ENCODE results near the gene RPS6KA2.

Gene RPS6KA2
- 53.7 to 179 (median 86.8) reads per million in 17 experiments for total RNA-seq

DNA sequence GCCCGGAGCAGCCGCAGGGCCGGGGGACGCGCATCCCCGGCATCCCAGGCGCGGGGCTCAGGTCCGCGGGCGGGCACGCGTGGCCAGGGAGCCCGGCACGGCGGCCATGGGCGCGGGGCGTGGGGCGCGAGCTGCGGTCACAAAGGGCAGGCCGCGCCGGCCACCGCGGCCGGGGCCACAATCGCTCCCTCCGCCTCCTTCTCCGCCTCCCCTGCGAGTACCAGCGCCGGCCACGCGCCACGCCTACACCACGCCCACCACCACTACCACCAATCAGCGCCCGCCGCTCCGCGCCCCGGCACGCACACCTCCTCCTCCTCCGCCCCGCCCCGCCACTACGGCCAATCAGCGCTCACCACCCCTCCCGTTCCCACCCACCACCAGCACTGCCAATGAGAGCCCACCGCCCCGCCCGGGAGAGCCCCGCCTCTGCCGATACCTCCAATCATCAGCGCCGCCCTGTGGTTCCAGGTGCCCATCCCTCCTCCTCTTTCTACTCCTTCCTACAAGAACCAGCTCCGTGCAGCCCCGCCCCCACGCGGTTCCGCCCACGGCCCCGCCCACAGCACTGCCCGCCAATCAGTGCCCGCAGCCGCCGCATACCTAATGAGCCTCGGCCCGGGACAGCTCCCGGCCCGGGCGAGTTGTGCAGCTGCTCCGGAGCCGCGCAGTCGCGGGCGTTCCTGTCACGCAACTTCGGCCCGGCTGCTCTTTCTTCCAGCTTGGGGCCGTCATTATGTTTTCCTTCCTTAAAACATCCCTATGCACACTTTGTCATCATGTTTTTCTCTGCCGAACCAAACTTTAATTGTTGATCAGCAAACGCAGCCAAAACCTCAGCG is at the start of gene RPS6KA2:
TSS of gene RPS6KA2 (minus strand) at position 219 of the 842 bp plus-strand sequence. CDS start 232 bp downstream, outside the sequence.
- peak; percentile 99 for DNase-seq

DNA sequence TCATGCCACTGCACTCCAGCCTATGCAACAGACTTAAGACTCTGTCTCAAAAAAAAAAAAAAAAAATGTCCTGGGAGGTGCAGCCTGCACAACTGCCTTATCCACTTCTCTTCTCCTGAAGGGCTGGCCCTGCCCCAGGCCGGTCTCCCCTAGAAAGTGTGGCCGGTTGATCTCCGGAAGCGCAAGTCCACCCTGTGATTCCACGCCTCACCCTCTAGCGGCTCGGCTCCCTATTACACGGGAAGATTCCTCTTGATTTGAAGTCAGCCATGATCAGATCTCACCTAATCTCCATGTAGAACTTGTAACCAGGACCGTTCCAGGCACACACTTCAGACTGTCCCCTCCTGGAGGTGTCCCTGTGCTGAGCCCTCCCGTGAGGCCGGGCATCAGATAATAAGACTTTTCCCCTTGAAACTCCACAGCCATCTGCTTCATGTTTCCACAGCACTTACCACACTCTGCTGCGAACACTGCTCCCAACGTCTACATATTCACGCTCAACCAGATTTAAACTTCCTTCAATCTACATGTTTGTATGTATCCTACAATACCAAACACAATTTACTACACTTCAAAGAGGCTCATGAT is 49.3 kb upstream of the RPS6KA2 start:
- no peak for DNase-seq

DNA sequence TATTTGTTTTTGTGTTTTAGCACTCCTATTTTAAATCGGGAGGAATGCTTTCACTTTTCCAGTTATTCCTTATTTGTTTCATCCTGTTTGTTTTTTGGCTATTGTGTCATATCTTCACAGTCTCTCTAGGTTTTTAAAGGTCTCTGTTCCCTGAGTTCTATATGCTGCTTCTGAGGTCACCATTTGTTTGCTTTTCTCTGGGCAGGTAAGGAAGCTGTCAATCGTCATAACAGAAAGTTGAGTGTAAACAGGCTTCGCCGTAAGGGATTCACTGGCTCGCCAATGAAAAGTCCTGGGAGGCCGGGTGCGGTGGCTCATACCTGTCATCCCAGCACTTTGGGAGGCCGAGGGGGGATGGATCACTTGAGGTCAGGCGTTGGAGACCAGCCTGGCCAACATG is 48.7 kb upstream of the RPS6KA2 start:
- no peak for DNase-seq

DNA sequence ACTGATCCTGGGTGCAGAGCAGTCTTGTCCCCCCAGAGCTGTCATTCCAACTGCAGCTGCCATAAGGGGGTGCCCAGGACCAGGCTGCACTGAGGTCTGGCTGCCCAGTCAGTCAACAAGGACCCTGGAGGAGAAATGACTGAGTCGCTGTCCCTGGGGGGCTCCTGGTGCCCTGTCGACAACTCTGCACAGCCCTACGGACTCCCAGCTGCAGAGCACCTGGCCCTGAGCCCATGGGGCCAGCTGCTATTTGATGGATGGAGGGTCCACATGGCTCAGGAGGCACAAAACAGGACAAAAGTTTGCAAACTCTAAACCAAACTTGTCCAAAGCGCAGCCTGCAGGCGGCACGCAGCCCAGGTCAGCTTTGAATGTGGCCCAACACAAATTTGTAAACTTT is 46.3 kb upstream of the RPS6KA2 start:
- DNase-seq = no peak

DNA sequence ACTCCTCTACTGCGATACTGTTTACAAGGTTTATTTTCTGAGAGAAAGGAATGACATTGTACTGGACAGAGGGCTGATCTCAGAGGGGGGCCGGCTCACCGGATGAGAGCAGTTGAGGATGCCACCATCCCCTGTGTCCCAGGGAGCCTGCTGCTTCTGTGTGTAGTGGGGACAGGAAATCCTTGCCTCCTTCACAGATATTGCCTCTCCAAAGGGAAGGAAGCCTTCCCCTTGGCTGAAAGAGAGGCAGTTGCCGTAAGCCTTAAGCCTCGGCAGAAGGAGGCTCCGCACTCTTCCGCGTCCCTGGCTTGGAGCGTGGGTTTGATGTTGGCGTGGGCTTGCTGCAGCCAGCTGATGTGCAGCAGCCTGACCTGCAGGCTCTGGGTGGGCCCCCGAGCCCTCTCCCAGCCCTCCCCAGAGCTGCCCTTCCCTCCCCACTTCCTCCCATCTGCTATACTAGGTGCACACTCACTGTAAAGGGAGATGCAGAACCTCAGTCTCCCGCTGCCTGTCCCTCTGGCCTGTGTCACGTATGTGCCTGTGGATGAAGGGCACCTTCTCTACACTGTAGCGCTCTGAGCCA is 45.7 kb upstream of the RPS6KA2 start:
- peak in 3 of 4 experiments; percentile 23 to 46 (median 31) for DNase-seq

DNA sequence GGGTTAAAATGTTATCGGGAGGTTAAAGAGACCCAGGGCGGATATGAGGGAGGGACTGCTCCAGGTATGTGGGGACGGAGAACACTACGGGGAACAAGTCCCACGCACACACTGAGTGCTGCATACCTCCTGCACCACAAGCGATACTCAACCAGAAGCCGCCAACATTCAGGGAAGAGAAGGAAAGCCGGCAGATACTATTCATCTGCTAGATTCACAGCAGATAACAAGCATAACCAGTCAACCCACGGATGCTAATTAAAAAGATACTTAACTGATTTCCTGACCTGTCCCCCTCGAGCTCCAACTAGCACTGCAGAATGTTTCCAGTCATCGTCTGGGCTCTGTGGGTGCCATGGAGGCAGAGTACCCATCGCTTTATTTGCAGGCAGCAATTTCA is 45.1 kb upstream of the RPS6KA2 start:
- DNase-seq = no peak

DNA sequence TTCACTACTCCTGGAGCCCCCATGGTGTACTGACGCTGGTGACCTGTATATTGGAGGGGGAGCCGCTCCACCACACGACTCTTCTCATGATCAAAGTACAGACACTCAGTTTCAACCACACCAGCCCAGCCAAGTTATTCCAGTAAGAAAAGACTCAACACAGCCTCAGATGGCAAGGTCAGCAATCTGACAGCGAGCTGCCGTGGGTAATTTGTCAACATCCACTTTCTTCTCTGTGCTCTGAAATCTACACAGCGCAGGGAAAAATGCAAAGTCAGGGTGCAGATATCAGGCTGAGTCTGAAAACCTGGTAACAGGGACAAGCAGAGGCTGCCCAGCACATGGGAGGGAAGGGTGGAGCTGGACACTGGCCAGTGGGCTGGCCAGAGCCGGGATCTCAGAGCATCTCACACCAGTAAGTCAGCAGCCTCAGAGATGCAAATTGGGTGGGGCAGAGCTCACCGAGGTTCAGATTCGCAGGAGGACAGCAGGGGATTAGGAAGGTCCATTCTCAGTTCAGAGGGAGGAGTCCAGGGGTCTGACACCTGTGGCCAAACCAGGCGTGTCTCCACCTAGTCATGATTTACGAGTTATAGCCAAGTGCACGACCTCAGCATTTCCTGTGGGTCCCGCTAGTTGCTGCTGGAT is 44.5 kb upstream of the RPS6KA2 start:
- peak in 1 of 4 experiments; percentile 23 for DNase-seq

DNA sequence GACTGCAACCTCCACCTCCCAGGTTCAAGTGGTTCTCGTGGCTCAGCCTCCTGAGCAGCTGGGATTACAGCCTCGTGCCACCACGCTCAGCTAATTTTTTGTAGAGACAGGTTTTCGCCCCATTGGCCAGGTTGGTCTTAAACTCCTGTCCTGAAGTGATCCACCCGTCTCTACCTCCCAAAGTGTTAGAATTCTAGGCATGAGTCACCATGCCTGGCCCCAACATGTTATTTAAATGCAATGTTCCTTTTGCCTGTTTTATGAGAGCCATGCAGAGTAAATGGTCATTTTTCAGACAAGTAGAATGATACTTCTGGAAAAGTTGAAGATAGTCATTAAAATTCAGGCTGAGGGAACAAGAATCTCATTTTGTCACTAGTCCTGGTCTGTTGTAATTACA is 43.8 kb upstream of the RPS6KA2 start:
- no peak for DNase-seq

DNA sequence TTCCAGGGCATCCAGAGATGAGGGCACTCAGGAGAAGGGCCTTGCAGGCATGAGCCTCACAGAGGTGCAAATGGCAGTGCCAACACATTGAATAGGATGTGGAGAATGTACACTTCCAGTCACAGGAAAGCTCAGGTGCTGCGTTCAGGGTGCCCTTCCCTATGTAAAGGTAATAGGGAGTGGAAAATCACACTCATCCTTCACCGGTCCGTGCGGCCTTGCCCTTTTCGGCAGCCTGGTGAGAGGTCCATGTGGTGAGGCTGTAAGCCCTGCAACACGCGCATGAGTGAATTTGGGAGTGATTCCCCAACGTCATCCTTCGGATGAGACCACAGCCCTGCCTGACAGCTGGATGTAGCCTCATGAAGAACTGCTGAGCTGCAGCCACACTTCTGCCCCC is 43.0 kb upstream of the RPS6KA2 start:
- DNase-seq = no peak

DNA sequence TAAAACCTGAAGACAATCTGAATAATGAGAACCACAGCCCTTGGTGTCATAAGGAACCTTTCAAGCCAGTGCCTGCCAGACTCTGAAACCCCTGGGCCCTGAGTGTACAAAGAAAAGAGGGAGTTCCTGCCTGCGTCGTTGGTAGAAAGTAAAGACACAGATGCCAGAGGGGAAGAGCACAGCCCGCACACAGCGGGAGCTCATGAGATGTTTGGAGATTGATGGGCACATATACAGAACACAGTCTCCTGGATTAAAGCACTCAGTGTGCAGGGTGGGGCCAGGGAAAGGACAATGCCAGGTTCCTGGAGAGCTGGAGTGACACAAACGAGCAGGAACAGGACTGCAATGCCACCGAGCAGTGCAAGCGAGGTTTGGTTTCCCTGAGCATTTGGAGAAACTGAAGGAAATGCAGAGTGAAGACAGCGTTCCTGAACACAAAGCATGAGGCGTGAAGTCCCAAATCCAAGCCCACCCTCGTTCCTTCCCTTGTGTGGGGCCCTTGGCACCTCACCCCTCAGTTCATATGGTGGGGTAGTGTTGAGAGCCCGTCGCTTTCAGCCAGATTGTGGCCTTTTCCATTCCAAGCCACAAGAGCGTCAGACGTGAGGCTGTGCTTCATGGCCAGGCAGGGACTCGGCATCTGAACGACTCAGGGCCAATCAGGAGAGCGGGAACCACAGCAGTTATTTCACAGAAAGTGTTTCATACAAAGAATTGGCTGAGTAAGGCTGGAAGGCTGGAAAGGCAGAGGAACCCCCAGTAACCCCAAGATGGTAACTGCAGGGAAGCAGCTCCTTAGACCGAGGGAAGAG is 41.0 kb upstream of the RPS6KA2 start:
- DNase-seq = no peak

DNA sequence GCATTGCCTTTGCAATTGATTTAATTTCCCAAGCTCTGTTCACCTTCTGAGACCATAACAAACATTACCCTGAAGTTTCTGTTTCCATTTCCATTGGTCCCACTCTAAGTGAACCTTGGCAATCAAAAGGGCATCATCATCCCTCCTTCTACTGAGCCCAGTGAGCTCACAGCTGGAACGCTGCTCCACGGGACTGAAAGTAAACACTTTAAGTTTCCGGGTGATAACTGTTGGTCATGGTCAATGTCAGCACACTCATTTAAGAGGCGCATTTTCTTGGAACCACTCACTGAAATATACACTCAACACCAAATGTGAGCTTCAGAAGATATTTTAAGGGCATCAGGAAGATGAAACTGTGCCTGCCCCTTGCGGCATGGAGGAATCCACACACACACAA is 37.1 kb upstream of the RPS6KA2 start:
- DNase-seq = no peak

DNA sequence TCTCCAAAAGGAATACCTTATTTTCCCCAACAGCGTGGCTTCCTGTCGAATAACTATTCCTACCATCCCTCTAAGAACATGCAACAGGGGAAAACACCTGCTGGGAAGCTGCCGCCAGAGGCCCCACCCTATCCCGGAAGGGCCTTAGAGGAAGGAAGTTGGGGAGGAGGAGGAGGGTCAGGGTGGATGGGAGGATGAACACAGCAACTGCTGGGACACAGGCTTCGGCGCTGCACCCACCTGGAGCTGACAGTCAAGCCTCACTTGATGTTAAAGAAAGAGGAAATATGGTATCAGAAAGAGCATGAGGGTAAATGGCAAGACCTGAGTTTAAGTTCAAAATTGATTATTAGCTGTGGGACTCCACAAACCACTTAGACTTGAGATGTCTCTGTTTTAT is 36.5 kb upstream of the RPS6KA2 start:
- DNase-seq = no peak

DNA sequence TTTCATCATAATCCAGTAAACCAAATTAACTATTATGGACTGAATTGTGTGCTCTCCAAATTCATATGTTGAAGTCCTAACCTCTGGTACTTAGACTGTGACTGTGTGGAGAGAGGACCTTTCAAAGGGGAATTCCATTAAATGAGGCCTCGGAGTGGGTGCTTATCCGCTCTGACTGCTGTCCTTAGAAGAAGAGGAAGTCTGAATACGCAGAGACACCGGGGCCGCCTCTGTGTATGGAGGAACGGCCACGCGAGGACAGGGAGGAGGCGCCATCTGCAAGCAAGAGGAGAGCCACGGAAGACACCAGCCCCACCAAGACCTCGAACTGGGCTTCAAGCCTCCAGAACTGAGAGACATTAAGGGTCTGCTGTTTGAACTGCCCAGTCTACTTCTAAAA is 35.6 kb upstream of the RPS6KA2 start:
- peak; percentile 53 to 75 (median 68) for DNase-seq

DNA sequence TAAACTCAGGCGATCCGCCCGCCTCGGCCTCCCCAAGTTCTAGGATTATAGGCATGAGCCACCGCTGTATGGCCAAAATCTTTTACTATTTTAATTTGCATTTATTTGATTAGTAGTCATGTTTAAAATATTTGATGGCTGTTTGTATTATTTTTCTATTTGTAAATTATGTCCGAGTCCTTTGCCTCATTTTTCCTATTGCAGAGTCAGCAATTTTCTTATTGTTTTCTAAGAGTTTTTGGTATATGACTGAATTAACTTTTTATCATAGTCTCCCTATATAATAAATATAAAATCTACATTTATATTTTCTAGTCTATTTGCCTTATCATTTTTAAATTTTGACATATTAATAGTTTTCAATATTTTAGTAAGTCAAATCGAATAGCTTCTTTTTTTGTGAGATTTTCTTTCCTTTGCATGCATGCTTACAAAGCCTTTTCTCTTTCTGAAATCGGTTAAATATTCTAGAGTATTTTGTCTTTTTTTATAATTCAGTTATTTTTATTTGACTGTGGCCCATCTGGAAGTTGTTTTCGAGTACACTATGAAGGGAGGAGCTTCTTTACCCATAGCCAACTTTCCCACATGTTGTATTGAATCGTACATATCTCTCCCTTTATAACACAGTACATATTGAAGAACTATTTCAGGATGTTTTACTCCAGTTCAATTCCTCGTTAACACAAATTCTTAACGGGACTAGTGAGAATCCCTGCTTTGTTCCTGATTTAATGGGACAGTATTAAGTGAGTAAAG is 34.5 kb upstream of the RPS6KA2 start:
- no peak for DNase-seq

DNA sequence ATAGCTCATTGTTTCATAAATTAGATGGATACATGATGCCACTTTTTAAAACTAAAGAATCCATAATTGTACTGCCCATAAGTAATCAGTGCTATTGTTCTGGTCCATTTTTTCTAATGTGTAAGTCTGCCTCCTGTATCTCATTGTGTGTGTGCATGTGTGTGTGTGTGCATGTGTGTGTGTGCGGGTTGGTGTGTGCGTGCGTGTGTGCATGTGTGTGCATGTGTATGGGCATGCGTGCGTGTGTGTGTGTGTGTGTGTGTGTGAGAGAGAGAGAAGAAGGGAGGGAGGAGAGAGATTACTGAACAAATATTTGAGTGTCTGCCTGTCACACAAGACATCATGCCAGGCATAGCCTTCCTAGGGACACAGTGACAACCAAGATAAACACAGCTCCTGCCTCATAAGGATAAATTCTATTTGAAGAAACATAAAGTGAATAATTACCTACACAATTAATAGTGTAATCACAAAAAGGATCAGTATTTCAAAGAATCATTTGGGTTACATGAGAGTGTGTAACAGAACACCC is 33.2 kb upstream of the RPS6KA2 start:
- no peak for DNase-seq

DNA sequence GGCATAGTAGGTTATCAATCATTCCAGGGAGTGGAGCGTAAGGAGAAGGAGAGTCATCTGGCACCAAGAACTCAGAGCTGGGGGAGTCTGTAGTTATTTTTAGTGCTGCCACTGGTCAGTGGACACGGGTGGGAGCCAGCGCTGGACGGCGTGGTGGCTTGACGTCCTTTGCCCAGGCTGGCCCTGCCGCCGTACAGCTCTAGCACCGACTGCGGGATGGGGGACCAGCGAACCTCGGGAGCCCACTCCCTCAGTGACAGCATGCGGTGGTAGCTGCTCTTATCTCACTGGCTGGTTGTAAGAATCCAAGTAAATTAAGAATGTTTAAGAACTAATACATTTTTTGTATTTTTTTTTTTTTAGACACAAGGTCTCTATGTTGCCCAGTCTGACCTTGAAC is 32.5 kb upstream of the RPS6KA2 start:
- no peak for DNase-seq

DNA sequence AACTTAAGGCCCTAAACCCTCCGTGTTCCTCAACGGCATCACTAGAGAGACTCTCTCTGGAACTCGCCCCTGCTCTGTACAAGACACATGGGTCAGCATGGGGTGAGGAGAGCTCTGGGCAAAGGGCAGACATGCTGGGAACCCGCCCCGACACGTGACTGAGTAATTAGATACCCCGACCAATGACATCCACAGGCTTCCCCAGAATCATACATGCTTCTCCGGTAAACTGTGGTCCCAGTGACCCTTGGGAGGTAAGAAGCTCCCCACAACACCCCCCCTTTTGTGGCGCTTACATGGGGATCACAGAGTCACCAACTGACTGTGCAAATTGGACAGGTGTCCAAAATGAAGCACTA is 31.7 kb upstream of the RPS6KA2 start:
- DNase-seq = no peak

DNA sequence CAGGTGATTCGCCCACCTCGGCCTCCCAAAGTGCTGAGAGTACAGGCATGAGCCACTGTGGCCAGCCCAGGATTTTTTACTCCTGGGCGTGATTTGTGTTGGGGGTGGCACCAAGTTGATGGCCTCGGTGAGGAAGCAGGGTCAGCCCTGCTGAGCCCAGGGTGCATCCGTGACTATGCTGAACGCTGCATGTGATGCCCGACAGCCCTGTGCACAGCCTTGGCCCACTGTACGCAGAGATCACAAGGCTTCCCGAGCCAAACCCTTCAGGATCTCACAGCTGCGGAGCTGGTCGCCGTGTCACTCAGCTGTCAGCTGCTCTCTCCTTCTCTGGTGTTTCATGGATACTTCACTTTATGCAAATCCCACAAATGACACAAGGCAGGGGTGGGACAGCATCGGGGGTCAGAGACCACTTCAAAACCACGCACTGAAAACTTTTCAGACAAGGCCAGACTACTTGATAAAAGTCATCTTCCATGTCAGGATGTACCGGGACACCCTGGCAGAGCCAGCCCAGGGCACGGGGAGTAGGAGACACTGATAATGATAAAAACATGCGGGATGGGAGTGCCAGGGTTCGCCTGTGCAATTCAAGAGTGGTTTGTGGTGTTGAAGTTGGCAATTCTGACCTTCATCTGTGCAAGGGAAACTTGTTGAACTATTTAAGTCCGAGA is 31.2 kb upstream of the RPS6KA2 start:
- no peak for DNase-seq

DNA sequence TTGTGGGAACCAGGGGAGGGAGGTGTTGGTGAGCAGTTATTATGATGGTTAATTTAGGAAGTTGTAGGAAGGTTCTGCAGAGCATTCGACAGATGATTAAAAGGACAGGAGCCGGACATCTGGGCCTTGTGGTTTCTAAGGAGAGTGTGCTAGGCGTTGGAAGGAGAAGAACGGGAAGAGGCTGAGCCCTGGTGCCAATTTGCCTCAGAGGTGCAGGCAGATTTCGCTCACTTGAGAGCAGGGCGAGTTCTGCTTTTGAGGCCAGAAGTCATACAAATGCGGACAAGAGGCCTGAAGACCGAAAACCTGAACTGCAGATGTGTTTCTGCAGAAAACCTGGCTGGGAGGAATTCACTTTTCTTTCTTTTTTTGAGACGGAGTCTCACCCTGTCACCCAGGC is 30.5 kb upstream of the RPS6KA2 start:
- DNase-seq = peak; percentile 65 to 76 (median 74)

DNA sequence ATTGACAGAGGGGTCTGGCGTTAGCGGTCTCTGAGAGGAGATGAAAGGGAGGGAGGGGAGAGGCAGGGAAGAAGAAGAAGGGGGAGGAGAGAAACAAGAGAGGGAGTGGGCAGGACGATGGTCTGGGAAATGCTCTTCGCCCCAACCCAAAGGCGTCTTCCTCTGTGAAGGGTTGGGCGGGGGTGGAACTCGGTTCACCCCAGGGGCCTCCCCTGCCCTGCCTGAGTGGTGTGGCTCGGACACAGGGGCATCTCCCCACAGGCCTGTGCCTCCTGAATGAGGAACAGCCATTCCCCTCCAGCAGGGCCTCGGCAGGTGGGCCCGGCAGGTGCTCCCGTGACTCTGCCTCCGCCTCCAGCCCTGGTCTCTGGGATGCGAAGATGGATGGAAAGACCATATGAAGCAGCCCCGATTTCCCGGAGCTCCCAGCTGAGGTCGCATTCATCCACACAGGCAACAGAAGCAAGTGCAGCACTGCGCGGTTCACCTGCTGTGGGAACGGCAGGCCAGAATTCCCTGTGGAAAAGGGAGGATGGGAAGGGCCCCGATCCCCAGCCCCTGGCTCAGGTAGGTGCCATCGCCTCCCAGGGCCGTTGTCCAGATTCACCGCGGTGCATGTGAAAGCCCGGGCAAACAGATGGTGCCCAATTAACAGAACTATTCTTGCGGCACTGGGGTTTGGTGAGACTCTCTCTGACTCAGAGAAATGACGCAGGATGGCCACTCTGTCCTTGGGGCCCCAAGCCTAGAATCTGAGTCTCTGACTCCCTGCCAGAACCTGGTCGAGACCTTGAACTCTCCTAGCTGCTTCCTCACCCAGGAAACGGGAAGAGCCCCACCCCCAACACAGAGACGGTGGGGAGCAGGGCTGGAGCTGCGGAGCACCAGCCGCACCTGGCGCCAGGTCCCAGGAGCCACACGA is 29.4 kb upstream of the RPS6KA2 start:
- DNase-seq = peak; percentile 17 to 53 (median 36)

Measured in suppressor macrophage (primary cell).